ENCODE data around the gene TM9SF2. TPM values are rescaled to one million over a fixed set of nuclear protein-coding genes. Genes with fewer than 3 reads are reported as not detected.

Gene TM9SF2
- total RNA-seq, 1 donor, result 160 TPM

DNA sequence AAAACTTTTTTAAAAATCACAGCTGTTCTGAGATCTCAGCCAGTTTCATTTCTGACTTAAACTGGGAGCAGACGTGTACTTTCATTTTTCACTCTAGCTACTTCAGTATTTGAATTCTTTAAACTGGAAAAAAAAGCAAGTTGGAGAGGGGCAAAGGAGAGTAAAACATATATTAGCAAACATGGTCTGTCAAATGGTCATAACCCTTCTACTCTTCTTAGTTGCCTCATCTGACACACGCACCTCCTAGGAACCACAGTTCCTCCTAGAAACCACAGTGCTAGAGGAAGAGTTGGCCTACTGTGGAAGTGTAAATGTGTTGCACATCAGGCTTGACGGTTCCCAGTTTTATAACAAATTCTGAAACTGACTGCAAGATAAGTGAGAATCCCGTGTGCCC is 47.2 kb downstream of the TM9SF2 start:
- Histone ChIP-seq H3K36me3 (ENCODE audit: insufficient read depth, low read length) (peaks cover 81% of the 10 kb centered on the region), H3K4me1 (ENCODE audit: insufficient read depth, low read length) (no peaks in the 10 kb centered on the region), H4K20me1 (ENCODE audit: insufficient read depth, low read length) (no peaks in the 10 kb centered on the region), H3K4me2 (ENCODE audit: insufficient read depth, low read length) (no peak overlapping the region), H2AFZ (ENCODE audit: low read length) (no peak overlapping the region), H3K79me2 (ENCODE audit: insufficient read depth, low read length) (no peaks in the 10 kb centered on the region), H3K9me3 (ENCODE audit: low read depth, low read length) (no peaks in the 10 kb centered on the region), H3K27ac (ENCODE audit: low read depth, low read length) (no peak overlapping the region), H3K4me3 (ENCODE audit: insufficient read depth, low read length) (no peak overlapping the region), H3K27me3 (ENCODE audit: insufficient read depth, low read length) (no peaks in the 10 kb centered on the region)
- TF ChIP-seq CTCF (IDR thresholded peaks at IDR 0.05; ENCODE audit: extremely low read depth, low read depth, low read length), result no peak
- no peak for DNase-seq (ENCODE audit: insufficient read length, low spot score, missing footprints)

DNA sequence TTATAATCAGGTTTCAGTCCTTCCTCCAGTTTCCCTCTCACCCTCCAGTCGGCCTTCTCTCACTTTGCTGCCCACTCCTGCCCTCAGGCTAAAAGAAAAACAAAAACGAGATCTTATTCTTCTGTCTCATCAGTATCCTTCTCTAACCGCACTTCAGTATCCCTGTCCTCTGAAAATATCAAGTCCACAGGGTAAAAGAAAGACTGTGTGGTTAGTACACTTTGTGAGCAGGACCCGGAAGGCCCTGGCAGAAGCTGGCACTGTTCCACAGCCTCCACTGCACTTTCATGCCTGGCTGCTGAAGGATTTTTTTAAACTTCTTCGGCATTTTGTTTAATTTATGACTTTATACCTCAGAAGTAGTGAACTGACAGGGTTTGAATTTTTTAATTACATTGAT is 51.8 kb downstream of the TM9SF2 start:
- Histone ChIP-seq H3K9me3 (ENCODE audit: low read depth, low read length) (no peaks in the 10 kb centered on the region), H3K4me1 (ENCODE audit: insufficient read depth, low read length) (no peaks in the 10 kb centered on the region), H2AFZ (ENCODE audit: low read length) (no peak overlapping the region), H3K27me3 (ENCODE audit: insufficient read depth, low read length) (no peaks in the 10 kb centered on the region), H3K4me2 (ENCODE audit: insufficient read depth, low read length) (no peak overlapping the region), H3K79me2 (ENCODE audit: insufficient read depth, low read length) (peaks cover 2% of the 10 kb centered on the region), H3K27ac (ENCODE audit: low read depth, low read length) (no peak overlapping the region), H4K20me1 (ENCODE audit: insufficient read depth, low read length) (no peaks in the 10 kb centered on the region), H3K36me3 (ENCODE audit: insufficient read depth, low read length) (peaks cover 59% of the 10 kb centered on the region), H3K4me3 (ENCODE audit: insufficient read depth, low read length) (no peak overlapping the region)
- no peak for TF ChIP-seq CTCF (IDR thresholded peaks at IDR 0.05; ENCODE audit: extremely low read depth, low read depth, low read length)
- no peak for DNase-seq (ENCODE audit: insufficient read length, low spot score, missing footprints)

DNA sequence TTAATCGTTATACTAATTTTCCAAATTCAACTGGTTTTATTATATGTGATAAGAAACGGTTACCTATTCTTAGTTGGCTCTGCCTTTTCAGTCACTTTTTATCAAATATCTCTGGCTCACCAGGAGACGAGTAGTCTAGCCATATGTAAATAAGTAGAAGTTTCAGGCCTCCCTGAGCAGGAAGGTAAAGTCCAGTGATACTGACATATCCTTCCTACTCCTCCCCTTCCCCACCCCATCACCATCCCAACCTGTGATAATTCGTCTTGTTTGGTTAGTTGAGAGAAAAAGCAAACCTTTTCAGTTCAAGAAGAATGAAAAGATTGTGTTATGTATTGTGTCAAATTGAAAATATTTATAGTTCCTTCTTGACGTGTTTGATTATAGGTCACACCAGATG is 53.9 kb downstream of the TM9SF2 start:
- Histone ChIP-seq H2AFZ (ENCODE audit: low read length) (no peak overlapping the region), H3K27ac (ENCODE audit: low read depth, low read length) (no peak overlapping the region), H4K20me1 (ENCODE audit: insufficient read depth, low read length) (no peaks in the 10 kb centered on the region), H3K79me2 (ENCODE audit: insufficient read depth, low read length) (peaks cover 2% of the 10 kb centered on the region), H3K36me3 (ENCODE audit: insufficient read depth, low read length) (peaks cover 50% of the 10 kb centered on the region), H3K4me2 (ENCODE audit: insufficient read depth, low read length) (no peak overlapping the region), H3K27me3 (ENCODE audit: insufficient read depth, low read length) (no peaks in the 10 kb centered on the region), H3K9me3 (ENCODE audit: low read depth, low read length) (no peaks in the 10 kb centered on the region), H3K4me1 (ENCODE audit: insufficient read depth, low read length) (no peaks in the 10 kb centered on the region), H3K4me3 (ENCODE audit: insufficient read depth, low read length) (no peak overlapping the region)
- DNase-seq (ENCODE audit: insufficient read length, low spot score, missing footprints), result no peak
- no peak for TF ChIP-seq CTCF (IDR thresholded peaks at IDR 0.05; ENCODE audit: extremely low read depth, low read depth, low read length)

DNA sequence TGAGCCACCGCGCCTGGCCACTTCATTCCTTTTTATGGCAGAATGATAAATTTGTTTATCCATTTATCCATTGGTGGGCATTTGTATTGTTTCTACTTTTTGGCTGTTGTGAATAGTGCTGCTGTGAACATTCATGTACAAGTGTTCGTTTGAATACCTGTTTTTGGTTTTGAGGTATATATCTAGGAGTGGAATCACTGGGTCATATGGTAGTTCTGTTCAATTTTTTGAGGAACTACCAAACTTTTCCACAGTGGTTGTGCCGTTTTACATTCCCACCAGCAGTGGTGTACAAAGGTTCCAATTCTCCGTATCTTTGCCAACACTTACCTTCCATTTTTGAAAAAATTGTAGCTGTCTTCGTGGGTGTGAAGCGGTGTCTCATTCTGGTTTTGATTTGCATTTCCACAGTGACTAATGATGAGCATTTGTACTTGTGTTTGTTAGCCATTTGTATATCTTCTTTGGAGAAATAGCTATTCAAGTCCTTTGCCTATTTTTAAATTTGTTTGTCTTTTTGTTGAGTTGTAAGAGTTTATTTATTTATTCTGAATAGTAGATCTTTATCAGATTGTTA is 55.7 kb downstream of the TM9SF2 start:
- no peak for TF ChIP-seq CTCF (IDR thresholded peaks at IDR 0.05; ENCODE audit: extremely low read depth, low read depth, low read length)
- peaks cover 46% of the 10 kb centered on the region for H3K36me3 ChIP-seq (ENCODE audit: insufficient read depth, low read length)

More for the DNA sequence above, 55.7 kb downstream of the TM9SF2 start:
- Histone ChIP-seq H3K4me3 (ENCODE audit: insufficient read depth, low read length) (no peak overlapping the region), H3K27ac (ENCODE audit: low read depth, low read length) (no peak overlapping the region), H3K4me1 (ENCODE audit: insufficient read depth, low read length) (no peaks in the 10 kb centered on the region), H4K20me1 (ENCODE audit: insufficient read depth, low read length) (no peaks in the 10 kb centered on the region), H3K79me2 (ENCODE audit: insufficient read depth, low read length) (peaks cover 2% of the 10 kb centered on the region), H3K4me2 (ENCODE audit: insufficient read depth, low read length) (no peak overlapping the region), H3K9me3 (ENCODE audit: low read depth, low read length) (no peaks in the 10 kb centered on the region), H3K27me3 (ENCODE audit: insufficient read depth, low read length) (no peaks in the 10 kb centered on the region), H2AFZ (ENCODE audit: low read length) (no peak overlapping the region)
- DNase-seq (ENCODE audit: insufficient read length, low spot score, missing footprints), result no peak

Measured in osteoblast (primary cell).